Stimulated activated CD4-positive, alpha-beta T cell treated with anti-CD3 and anti-CD28 coated beads, Interleukin-4, amount 100 ng/mL, for 4 hours (primary cell): ENCODE measurements around the gene MSI2.
"Not testable (repeated sequence)": the region's sequence is repeated elsewhere in the genome, so short reads cannot be mapped to it uniquely, and the experiment has no call there.

Source experiments
- DNase-seq, 2 experiments: peaks; one replicate each; pipeline ENCODE4 v3.0.0-alpha.2; 2020

Gene MSI2

GRCh38 chr17:57489321-57489720 lies 233.0 kb downstream of the MSI2 start:
- no peak for DNase-seq

GRCh38 chr17:57490111-57490845 lies 234.0 kb downstream of the MSI2 start:
- no peak for DNase-seq

- DNase-seq = no peak
These were observed 234.6 kb downstream of the MSI2 start for GRCh38 chr17:57490890-57491289.

- DNase-seq = no peak
These were observed 236.8 kb downstream of the MSI2 start for GRCh38 chr17:57493171-57493570.

GRCh38 chr17:57493625-57494024 lies 237.3 kb downstream of the MSI2 start:
- DNase-seq = no peak

- no peak for DNase-seq
These were observed 238.1 kb downstream of the MSI2 start for GRCh38 chr17:57494443-57494842.

GRCh38 chr17:57495771-57496170 lies 239.4 kb downstream of the MSI2 start:
- DNase-seq = no peak

- DNase-seq = no peak
These were observed 240.1 kb downstream of the MSI2 start for GRCh38 chr17:57496382-57496781.

GRCh38 chr17:57498443-57498842 lies 242.1 kb downstream of the MSI2 start:
- no peak for DNase-seq

GRCh38 chr17:57499221-57499620 lies 242.9 kb downstream of the MSI2 start:
- DNase-seq = not testable (repeated sequence)

GRCh38 chr17:57499648-57500049 lies 243.3 kb downstream of the MSI2 start:
- no peak for DNase-seq

- DNase-seq = no peak
These were observed 244.7 kb downstream of the MSI2 start for GRCh38 chr17:57501016-57501415.

GRCh38 chr17:57502022-57502421 lies 245.7 kb downstream of the MSI2 start:
- DNase-seq = no peak

- DNase-seq = no peak
These were observed 246.5 kb downstream of the MSI2 start for GRCh38 chr17:57502811-57503241.

GRCh38 chr17:57504208-57504607 lies 247.9 kb downstream of the MSI2 start:
- DNase-seq = no peak

GRCh38 chr17:57505841-57506773 lies 249.8 kb downstream of the MSI2 start:
- DNase-seq = no peak

GRCh38 chr17:57506774-57507127 lies 250.4 kb downstream of the MSI2 start:
- DNase-seq = no peak

- no peak for DNase-seq
These were observed 251.5 kb downstream of the MSI2 start for GRCh38 chr17:57507828-57508227.

GRCh38 chr17:57508671-57509070 lies 252.3 kb downstream of the MSI2 start:
- no peak for DNase-seq

- DNase-seq = no peak
These were observed 255.3 kb downstream of the MSI2 start for GRCh38 chr17:57511475-57512123.

- no peak for DNase-seq
These were observed 255.9 kb downstream of the MSI2 start for GRCh38 chr17:57512258-57512657.

- no peak for DNase-seq
These were observed 256.4 kb downstream of the MSI2 start for GRCh38 chr17:57512691-57513090.

GRCh38 chr17:57513569-57513968 lies 257.2 kb downstream of the MSI2 start:
- DNase-seq = no peak

- DNase-seq = no peak
These were observed 258.3 kb downstream of the MSI2 start for GRCh38 chr17:57514614-57515013.
